ENCODE measurements around the gene SLCO2B1.

Gene SLCO2B1

GRCh38 chr11:75158241-75158640 is 7.3 kb downstream of the SLCO2B1 start:
- H3K27me3 ChIP-seq (ENCODE audit: insufficient read depth, poor library complexity, severe bottlenecking): no peaks in the 10 kb centered on the region
- no peak overlapping the region for H3K4me3 ChIP-seq (replicated peaks; ENCODE audit: insufficient read depth, low read length)
- no peak for TF ChIP-seq CTCF (IDR thresholded peaks at IDR 0.05; ENCODE audit: insufficient read depth, low read length)
- TF ChIP-seq GABPA (IDR thresholded peaks at IDR 0.05; ENCODE audit: low read depth): no peak
- TF ChIP-seq REST (IDR thresholded peaks at IDR 0.05; ENCODE audit: insufficient replicate concordance, low read depth): no peak
- no peak for TF ChIP-seq POLR2AphosphoS5 (IDR thresholded peaks at IDR 0.05; ENCODE audit: low read depth)
- no peak for TF ChIP-seq SPI1 (IDR thresholded peaks at IDR 0.05; ENCODE audit: borderline replicate concordance, low read depth)
- no peak overlapping the region for H3K27ac ChIP-seq (replicated peaks)
- no peak for DNase-seq (ENCODE audit: low read depth in 1 of 2, low spot score in 1 of 2)

GRCh38 chr11:75158696-75159150 is 7.8 kb downstream of the SLCO2B1 start:
- DNase-seq (ENCODE audit: low read depth in 1 of 2, low spot score in 1 of 2): no peak
- Histone ChIP-seq H3K4me3 (replicated peaks; ENCODE audit: insufficient read depth, low read length) (no peak overlapping the region), H3K27me3 (ENCODE audit: insufficient read depth, poor library complexity, severe bottlenecking) (no peaks in the 10 kb centered on the region), H3K27ac (replicated peaks) (no peak overlapping the region)
- no peak for TF ChIP-seq GABPA (IDR thresholded peaks at IDR 0.05; ENCODE audit: low read depth)
- no peak for TF ChIP-seq CTCF (IDR thresholded peaks at IDR 0.05; ENCODE audit: insufficient read depth, low read length)
- TF ChIP-seq REST (IDR thresholded peaks at IDR 0.05; ENCODE audit: insufficient replicate concordance, low read depth): no peak
- no peak for TF ChIP-seq POLR2AphosphoS5 (IDR thresholded peaks at IDR 0.05; ENCODE audit: low read depth)
- TF ChIP-seq SPI1 (IDR thresholded peaks at IDR 0.05; ENCODE audit: borderline replicate concordance, low read depth): no peak

GRCh38 chr11:75159151-75159953 is 8.4 kb downstream of the SLCO2B1 start:
- Histone ChIP-seq H3K27ac (replicated peaks) (no peak overlapping the region), H3K27me3 (ENCODE audit: insufficient read depth, poor library complexity, severe bottlenecking) (no peaks in the 10 kb centered on the region), H3K4me3 (replicated peaks; ENCODE audit: insufficient read depth, low read length) (no peak overlapping the region)
- DNase-seq (ENCODE audit: low read depth in 1 of 2, low spot score in 1 of 2): no peak
- TF ChIP-seq POLR2AphosphoS5 (IDR thresholded peaks at IDR 0.05; ENCODE audit: low read depth): no peak
- TF ChIP-seq GABPA (IDR thresholded peaks at IDR 0.05; ENCODE audit: low read depth): no peak
- TF ChIP-seq SPI1 (IDR thresholded peaks at IDR 0.05; ENCODE audit: borderline replicate concordance, low read depth): no peak
- TF ChIP-seq CTCF (IDR thresholded peaks at IDR 0.05; ENCODE audit: insufficient read depth, low read length): no peak
- no peak for TF ChIP-seq REST (IDR thresholded peaks at IDR 0.05; ENCODE audit: insufficient replicate concordance, low read depth)

Data from HL-60 (cell line).